Smooth muscle cell of the pulmonary artery (primary cell): Measurements from ENCODE around the gene UGT1A10. TPM values are rescaled to one million over a fixed set of nuclear protein-coding genes. Genes with fewer than 3 reads are reported as not detected.

ENCODE experiments used
- total RNA-seq: library from RNA; depleted of rRNA; stranded (reverse); fragments of >200 nt; gene quantifications from 2 replicates; pipeline ENCODE4 v1.2.3, GENCODE V29; 2014

The UGT1A10 gene
- total RNA-seq: 0.10 and 0.13 TPM in 2 replicates

DNA sequence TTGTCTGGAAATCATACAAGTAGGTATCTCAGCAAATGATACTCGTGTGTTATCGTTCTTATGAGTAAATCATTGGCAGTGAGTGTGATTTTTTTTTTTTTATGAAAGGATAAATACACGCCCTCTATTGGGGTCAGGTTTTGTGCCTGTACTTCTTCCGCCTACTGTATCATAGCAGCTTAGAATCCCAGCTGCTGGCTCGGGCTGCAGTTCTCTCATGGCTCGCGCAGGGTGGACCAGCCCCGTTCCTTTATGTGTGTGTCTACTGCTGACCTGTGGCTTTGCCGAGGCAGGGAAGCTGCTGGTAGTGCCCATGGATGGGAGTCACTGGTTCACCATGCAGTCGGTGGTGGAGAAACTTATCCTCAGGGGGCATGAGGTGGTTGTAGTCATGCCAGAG is at the start of gene UGT1A10:
Gene UGT1A10, plus strand, starts transcription at position 143 of the 400 bp plus-strand sequence. Its CDS starts 75 bp downstream, at position 218.

DNA sequence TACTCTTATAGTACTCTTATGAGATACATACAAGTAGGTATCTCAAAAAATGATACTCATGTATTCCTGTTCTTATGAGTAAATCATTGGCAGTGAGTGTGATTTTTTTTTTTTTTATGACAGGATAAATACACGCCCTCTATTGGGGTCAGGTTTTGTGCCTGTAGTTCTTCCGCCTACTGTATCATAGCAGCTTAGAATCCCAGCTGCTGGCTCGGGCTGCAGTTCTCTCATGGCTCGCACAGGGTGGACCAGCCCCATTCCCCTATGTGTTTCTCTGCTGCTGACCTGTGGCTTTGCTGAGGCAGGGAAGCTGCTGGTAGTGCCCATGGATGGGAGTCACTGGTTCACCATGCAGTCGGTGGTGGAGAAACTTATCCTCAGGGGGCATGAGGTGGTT is 18.8 kb upstream of the UGT1A10 start, which contains the start of gene UGT1A8:
Gene UGT1A8, plus strand, starts transcription at position 158 of the 400 bp plus-strand sequence. Its CDS starts 75 bp downstream, at position 233.

DNA sequence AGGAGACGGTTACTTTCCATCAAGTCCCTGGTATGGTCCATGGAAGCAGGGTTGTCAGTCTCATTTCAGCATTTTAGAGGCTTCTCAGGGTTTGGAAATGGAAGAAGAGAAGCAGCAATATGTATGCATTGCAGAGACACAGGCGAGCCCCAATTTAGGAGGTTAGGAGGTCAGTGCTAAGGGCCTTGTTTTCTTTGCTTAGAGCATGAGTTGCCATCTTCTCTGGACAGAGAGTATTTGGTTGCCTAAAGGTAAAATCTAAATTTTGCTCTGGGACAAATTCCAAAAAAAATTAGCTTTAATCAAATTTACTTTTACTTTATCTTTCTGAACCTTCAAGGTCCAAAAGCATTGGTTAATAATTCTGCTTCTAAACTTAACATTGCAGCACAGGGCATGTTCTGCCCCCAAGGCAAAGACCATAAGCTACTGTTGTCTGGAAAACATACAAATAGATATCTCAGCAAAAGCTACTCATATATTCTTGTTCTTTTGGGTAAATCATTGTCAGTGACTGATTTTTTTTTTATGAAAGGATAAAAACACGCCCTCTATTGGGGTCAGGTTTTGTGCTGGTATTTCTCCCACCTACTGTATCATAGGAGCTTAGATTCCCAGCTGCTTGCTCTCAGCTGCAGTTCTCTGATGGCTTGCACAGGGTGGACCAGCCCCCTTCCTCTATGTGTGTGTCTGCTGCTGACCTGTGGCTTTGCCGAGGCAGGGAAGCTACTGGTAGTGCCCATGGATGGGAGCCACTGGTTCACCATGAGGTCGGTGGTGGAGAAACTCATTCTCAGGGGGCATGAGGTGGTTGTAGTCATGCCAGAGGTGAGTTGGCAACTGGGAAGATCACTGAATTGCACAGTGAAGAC is 35.3 kb downstream of the UGT1A10 start, which contains the start of gene UGT1A9:
Gene UGT1A9, plus strand, starts transcription at position 609 of the 872 bp plus-strand sequence. Its CDS starts 37 bp downstream, at position 646.

DNA sequence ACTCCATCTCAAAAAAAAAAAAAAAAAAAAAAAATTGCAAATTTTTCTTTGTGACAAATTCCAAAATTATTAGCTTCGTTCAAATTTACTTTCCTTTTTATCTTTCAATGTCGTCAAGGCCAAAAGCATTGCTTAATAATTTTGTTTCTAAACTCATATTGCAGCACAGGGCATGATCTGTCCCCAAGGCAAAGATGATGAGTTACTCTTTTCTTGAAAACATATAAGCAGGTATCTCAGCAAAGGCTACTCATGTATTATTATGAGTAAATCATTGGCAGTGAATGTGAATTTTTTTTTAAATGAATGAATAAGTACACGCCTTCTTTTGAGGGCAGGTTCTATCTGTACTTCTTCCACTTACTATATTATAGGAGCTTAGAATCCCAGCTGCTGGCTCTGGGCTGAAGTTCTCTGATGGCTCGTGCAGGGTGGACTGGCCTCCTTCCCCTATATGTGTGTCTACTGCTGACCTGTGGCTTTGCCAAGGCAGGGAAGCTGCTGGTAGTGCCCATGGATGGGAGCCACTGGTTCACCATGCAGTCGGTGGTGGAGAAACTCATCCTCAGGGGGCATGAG is 45.4 kb downstream of the UGT1A10 start, which contains the start of gene UGT1A7:
Gene UGT1A7, plus strand, starts transcription at position 381 of the 579 bp plus-strand sequence. Its CDS starts 37 bp downstream, at position 418.

DNA sequence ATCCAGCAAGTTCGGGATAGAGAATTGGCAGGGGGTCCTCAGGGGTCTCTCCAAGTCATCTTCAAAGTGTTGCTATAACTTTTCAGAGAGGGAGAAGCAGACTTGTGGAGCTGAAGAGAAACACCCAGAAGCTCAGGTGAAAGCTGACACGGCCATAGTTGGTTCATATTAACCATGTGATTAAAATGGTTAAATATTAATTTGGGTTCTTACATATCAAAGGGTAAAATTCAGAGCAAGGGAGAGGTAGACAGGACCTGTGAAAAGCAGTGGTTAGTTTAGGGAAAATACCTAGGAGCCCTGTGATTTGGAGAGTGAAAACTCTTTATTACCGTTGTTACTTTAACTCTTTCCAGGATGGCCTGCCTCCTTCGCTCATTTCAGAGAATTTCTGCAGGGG is 56.4 kb downstream of the UGT1A10 start, which contains the start of gene UGT1A6:
Gene UGT1A6, plus strand, starts transcription at position 243 of the 400 bp plus-strand sequence. Its CDS starts 115 bp downstream, at position 358.

DNA sequence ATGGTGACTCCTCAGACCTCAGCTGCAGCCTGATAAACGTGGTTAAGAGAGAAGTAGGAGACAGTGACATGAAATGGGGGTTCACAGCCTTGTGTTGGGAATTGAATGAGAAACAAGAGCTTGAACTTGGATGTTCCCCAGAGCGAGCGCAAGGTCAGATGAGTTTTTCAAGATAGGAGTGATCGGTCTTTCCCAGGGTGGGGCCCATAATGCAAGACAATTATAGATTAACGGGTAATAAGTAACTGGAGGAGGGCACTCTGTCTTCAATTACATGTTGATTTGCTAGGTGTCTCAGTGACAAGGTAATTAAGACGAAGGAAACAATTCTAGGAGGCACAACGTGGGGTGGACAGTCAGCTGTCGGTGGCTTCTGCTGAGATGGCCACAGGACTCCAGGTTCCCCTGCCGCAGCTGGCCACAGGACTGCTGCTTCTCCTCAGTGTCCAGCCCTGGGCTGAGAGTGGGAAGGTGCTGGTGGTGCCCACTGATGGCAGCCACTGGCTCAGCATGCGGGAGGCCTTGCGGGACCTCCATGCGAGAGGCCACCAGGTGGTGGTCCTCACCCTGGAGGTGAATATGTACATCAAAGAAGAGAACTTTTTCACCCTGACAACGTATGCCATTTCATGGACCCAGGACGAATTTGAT is 76.5 kb downstream of the UGT1A10 start, which contains the start of gene UGT1A5:
Gene UGT1A5, plus strand, starts transcription at position 297 of the 651 bp plus-strand sequence. Its CDS starts 85 bp downstream, at position 382.

DNA sequence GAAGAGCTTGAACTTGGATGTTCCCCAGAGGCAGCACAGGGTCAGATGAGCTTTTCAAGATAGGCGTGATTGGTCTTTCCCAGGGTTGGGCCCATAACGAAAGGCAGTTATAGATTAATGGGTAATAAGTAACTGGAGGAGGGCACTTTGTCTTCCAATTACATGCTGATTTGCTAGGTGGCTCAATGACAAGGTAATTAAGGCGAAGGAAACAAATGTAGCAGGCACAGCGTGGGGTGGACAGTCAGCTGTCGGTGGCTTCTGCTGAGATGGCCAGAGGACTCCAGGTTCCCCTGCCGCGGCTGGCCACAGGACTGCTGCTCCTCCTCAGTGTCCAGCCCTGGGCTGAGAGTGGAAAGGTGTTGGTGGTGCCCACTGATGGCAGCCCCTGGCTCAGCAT is 82.3 kb downstream of the UGT1A10 start, which contains the start of gene UGT1A4:
Gene UGT1A4, plus strand, starts transcription at position 185 of the 400 bp plus-strand sequence. Its CDS starts 85 bp downstream, at position 270.

DNA sequence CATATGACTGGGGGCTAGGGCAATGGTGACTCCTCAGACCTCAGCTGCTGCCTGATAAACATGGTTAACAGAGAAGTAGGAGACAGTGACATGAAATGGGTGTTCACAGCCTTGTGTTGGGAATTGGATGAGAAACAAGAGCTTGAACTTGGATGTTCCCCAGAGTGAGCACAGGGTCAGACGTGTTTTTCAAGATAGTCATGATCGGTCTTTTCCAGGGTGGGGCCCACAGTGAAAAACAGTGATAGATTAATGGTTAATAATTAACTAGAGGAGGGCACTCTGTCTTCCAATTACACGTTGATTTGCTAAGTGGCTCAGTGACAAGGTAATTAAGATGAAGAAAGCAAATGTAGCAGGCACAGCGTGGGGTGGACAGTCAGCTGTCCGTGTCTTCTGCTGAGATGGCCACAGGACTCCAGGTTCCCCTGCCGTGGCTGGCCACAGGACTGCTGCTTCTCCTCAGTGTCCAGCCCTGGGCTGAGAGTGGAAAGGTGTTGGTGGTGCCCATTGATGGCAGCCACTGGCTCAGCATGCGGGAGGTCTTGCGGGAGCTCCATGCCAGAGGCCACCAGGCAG is 92.6 kb downstream of the UGT1A10 start, which contains the start of gene UGT1A3:
Gene UGT1A3, plus strand, starts transcription at position 320 of the 579 bp plus-strand sequence. Its CDS starts 85 bp downstream, at position 405.

DNA sequence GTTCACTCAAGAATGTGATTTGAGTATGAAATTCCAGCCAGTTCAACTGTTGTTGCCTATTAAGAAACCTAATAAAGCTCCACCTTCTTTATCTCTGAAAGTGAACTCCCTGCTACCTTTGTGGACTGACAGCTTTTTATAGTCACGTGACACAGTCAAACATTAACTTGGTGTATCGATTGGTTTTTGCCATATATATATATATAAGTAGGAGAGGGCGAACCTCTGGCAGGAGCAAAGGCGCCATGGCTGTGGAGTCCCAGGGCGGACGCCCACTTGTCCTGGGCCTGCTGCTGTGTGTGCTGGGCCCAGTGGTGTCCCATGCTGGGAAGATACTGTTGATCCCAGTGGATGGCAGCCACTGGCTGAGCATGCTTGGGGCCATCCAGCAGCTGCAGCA is 123.8 kb downstream of the UGT1A10 start, which contains the start of gene UGT1A1:
Gene UGT1A1, plus strand, starts transcription at position 228 of the 400 bp plus-strand sequence. Its CDS starts 18 bp downstream, at position 246.

DNA sequence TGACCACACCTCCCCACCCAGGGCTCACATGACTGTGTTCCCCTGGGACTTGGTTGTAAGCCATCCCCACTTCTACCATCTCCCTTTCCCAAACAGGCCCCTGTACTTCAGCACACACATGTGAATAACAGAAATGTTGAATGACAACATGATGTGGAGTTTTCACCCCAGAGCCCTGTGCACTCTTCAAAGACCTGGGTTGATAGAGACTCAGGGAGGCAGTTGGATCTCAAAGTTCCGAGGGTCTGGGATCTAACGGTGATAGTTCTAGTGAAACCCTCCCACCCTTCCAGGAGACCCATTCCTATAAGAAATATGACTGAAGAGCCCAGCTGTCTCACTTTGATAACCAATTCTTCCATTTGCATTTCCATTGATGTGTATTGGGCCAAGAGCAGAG is 141.8 kb downstream of the UGT1A10 start, which contains the start of gene MROH2A:
Gene MROH2A, plus strand, starts transcription at position 301 of the 400 bp plus-strand sequence. CDS start 1,029 bp downstream, outside the sequence.

Other genes starting within 250 kb of the UGT1A10 start
- gene USP40, start 69.7 kb upstream of the UGT1A10 start, total RNA-seq: 36.9 and 38.5 TPM in 2 replicates
- 0.17 TPM in 1 of 2 replicates, not detected in the other for gene UGT1A8, start 18.8 kb upstream of the UGT1A10 start, total RNA-seq
- not detected in 2 replicates for gene UGT1A9, start 35.5 kb downstream of the UGT1A10 start, total RNA-seq
- gene UGT1A7, start 45.5 kb downstream of the UGT1A10 start, total RNA-seq: 0.07 and 0.96 TPM in 2 replicates
- gene UGT1A6, start 56.4 kb downstream of the UGT1A10 start, total RNA-seq: 0.10 TPM in 1 of 2 replicates, not detected in the other
- not detected in 2 replicates for gene UGT1A5, start 76.5 kb downstream of the UGT1A10 start, total RNA-seq
- gene UGT1A4, start 82.3 kb downstream of the UGT1A10 start, total RNA-seq: not detected in 2 replicates
- gene UGT1A3, start 92.6 kb downstream of the UGT1A10 start, total RNA-seq: not detected in 2 replicates
- 0.07 TPM in 1 of 2 replicates, not detected in the other for gene UGT1A1, start 123.8 kb downstream of the UGT1A10 start, total RNA-seq
- gene MROH2A, start 141.9 kb downstream of the UGT1A10 start, total RNA-seq: not detected in 2 replicates
- 2.6 and 5.2 TPM in 2 replicates for gene HJURP, start 218.1 kb downstream of the UGT1A10 start, total RNA-seq